SK-N-SH (cell line): ENCODE measurements around the gene ZNF674.

ENCODE experiments used
- CHD2 ChIP-seq: fragments of 150-350 bp; IDR thresholded peaks from 2 replicates; pipeline ENCODE4 v1.6.1; 2018; ENCODE audit warnings: low read length; ENCODE audit not compliant: partially characterized antibody
- CTCF ChIP-seq: fragments of 200-600 bp; sonication (generic); IDR thresholded peaks from 2 replicates; pipeline ENCODE4 v1.6.1; 2017; ENCODE audit warnings: antibody characterized with exemption, mild to moderate bottlenecking, moderate library complexity
- IRF3 ChIP-seq: fragments of 150-350 bp; IDR thresholded peaks from 2 replicates; pipeline ENCODE4 v1.6.1; 2016; ENCODE audit warnings: mild to moderate bottlenecking, low read depth, low read length
- NFIC ChIP-seq: IDR thresholded peaks from 2 replicates; pipeline ENCODE4 v1.4.0; 2012; ENCODE audit warnings: borderline replicate concordance
- NRF1 ChIP-seq: IDR thresholded peaks from 2 replicates; pipeline ENCODE4 v1.6.1; 2012; ENCODE audit warnings: low read depth, mild to moderate bottlenecking, low read length
- POLR2AphosphoS5 ChIP-seq: IDR thresholded peaks from 2 replicates; pipeline ENCODE4 v1.6.1; 2012; ENCODE audit warnings: low read depth, low read length
- TAF1 ChIP-seq: IDR thresholded peaks from 2 replicates; pipeline ENCODE4 v1.6.1; 2012; ENCODE audit warnings: low read depth, mild to moderate bottlenecking, low read length, moderate library complexity, borderline replicate concordance
- YY1 ChIP-seq: IDR thresholded peaks from 2 replicates; pipeline ENCODE4 v1.4.0; 2012; ENCODE audit warnings: low read depth, mild to moderate bottlenecking

- no peak for TF ChIP-seq NRF1
- no peak for TF ChIP-seq CTCF
- no peak for TF ChIP-seq YY1
- no peak for TF ChIP-seq CHD2
- no peak for TF ChIP-seq NFIC
- no peak for TF ChIP-seq POLR2AphosphoS5
- TF ChIP-seq IRF3, result no peak
- TF ChIP-seq TAF1, result no peak
Measured at GRCh38 chrX:46580613-46581012, 35.4 kb upstream of the ZNF674 start.
